Cardiac fibroblast (primary cell): ENCODE data around the gene CCDC83.
"Not testable (repeated sequence)": the region's sequence is repeated elsewhere in the genome, so short reads cannot be mapped to it uniquely, and the experiment has no call there.

ENCODE experiments used
- DNase-seq, 2 donors: peaks; one replicate each; pipeline versions ENCODE4 v3.0.0 to v3.0.0-alpha.2; 2010; ENCODE audit warnings: low read depth in 2 of 2
- H3K4me3 ChIP-seq, 2 donors: replicated peaks in 1 of 2; 1 replicate in 1 of 2; 2 replicates in 1 of 2; pipeline ENCODE4 v1.5.1; 2011; ENCODE audit warnings: low read depth in 2 of 2, low read length in 2 of 2, mild to moderate bottlenecking in 2 of 2, moderate library complexity in 1 of 2
- TF ChIP-seq, protein P1 (sequence below): IDR thresholded peaks from one replicate; pipeline ENCODE4 v1.5.1; 2011; ENCODE audit warnings: low read depth, mild to moderate bottlenecking, low read length, inconsistent platforms

CCDC83 gene

DNA sequence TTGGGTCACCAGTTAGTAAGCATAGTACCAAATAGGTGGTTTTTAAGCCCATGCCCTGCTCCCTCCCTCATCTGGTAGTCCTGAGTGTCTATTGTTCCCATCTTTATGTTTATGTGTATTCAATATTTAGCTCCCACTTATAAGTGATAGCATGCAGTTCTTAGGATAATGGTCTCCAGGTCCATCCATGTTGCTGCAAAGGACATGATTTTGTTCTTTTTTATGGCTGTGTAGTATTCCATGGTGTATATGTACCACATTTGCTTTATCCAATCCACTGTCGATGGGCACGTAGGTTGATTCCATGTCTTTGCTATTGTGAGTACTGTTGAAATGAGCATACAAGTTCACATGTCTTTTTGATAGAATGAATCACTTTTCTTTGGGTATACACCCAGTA, 26.0 kb upstream of the CCDC83 start:
- TF ChIP-seq, protein P1, sequence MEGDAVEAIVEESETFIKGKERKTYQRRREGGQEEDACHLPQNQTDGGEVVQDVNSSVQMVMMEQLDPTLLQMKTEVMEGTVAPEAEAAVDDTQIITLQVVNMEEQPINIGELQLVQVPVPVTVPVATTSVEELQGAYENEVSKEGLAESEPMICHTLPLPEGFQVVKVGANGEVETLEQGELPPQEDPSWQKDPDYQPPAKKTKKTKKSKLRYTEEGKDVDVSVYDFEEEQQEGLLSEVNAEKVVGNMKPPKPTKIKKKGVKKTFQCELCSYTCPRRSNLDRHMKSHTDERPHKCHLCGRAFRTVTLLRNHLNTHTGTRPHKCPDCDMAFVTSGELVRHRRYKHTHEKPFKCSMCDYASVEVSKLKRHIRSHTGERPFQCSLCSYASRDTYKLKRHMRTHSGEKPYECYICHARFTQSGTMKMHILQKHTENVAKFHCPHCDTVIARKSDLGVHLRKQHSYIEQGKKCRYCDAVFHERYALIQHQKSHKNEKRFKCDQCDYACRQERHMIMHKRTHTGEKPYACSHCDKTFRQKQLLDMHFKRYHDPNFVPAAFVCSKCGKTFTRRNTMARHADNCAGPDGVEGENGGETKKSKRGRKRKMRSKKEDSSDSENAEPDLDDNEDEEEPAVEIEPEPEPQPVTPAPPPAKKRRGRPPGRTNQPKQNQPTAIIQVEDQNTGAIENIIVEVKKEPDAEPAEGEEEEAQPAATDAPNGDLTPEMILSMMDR: no peak
- no peak overlapping the region for H3K4me3 ChIP-seq
- no peak for DNase-seq

DNA sequence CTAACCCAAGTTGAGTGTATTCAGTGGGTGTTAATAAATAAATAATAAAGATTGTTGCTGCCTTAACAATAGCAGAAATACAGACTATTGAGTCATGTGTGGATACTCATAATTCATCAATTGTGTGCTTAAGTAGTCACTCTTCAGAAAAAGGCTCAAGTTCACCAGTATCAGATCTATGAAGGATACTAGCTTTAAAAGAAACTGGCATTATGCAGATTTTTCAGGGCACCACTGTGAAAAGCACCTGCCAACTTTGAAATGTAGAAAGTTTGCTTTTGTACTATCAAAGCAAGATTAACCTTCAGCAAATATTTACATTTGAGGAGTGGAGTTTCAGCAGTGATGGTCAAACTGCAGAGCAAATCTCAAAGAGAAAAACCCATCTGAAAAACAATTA, 24.1 kb upstream of the CCDC83 start:
- no peak overlapping the region for H3K4me3 ChIP-seq

DNA sequence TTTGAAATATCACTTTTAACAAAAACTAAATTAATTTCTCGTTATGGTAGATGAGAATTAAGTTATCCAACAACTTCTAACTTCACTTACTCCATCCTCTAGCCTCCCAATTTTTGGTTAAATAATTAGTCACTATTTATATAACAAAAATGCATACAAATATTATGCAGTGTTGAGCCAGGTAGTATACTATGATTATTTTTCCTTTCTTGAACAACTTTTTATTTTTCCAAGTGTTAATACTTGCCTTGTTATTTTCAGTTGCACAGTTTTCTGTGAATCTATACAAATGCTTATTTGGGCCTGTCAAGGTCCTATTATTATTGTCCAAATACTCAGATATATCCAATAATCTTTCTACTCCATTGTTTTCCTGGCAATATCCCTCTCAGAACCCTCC, 19.9 kb upstream of the CCDC83 start:
- TF ChIP-seq, protein P1: no peak
- DNase-seq: no peak
- no peak overlapping the region for H3K4me3 ChIP-seq

More for the DNA sequence above, 24.1 kb upstream of the CCDC83 start:
- TF ChIP-seq, protein P1: no peak
- no peak for DNase-seq

DNA sequence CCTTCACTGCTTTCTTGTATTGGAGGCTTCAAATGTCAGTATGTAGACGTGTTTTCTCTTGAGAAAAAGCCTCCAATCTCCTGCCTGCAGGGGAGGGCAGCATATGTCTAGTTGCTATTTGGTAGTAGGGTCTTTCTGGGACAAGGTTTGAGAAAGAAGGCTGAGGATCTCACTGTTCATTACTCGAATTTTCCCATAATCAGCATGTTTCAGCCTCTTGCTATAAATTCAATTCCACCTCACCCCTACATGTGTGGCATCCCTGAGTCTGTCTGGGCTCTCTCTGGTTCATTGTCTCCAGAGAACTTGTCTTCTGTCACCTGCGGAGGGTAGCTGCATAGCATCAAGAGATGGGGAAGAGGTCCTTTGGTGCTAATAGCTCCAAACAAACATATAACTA, 19.5 kb upstream of the CCDC83 start:
- TF ChIP-seq, protein P1: no peak
- DNase-seq: no peak
- H3K4me3 ChIP-seq: no peak overlapping the region

DNA sequence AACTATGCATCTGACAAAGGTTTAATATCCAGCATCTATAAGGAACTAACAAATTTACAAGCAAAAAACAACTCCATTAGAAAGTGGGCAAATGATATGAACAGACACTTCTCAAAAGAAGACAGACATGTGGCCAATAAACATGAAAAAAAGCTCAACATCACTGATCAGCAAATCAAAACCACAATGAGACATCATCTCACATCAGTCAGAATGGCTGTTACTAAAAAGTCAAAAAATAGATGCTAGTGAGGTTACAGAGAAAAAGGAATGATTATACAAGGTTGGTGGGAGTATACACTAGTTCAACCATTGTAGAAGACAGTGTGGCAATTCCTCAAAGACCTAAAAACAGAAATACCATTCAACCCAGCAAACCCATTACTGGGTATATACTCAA, 14.3 kb upstream of the CCDC83 start:
- H3K4me3 ChIP-seq: not testable (repeated sequence)

DNA sequence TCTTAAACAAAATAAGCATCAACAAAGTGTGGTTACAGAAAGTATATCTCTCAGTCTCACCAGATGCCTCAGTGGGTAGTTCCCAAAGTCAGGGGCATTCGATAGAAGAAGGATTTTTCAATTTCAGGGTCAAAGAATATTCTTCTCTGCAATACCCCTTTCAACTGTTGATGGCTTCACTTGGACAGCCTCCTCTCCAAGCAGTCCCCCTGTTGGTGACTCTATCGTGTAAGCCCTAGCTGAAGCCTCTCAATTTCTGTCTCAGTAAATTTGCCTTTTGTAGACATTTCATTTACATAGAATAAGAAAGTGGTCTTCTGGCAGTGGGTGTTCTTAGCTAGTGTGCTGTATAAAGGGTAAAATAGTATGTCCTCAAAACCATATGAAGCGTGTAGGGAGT, 11.3 kb upstream of the CCDC83 start:
- DNase-seq: no peak
- TF ChIP-seq, protein P1: peak; percentile 1
- no peak overlapping the region for H3K4me3 ChIP-seq

More for the DNA sequence above, 14.3 kb upstream of the CCDC83 start:
- not testable (repeated sequence) for DNase-seq

DNA sequence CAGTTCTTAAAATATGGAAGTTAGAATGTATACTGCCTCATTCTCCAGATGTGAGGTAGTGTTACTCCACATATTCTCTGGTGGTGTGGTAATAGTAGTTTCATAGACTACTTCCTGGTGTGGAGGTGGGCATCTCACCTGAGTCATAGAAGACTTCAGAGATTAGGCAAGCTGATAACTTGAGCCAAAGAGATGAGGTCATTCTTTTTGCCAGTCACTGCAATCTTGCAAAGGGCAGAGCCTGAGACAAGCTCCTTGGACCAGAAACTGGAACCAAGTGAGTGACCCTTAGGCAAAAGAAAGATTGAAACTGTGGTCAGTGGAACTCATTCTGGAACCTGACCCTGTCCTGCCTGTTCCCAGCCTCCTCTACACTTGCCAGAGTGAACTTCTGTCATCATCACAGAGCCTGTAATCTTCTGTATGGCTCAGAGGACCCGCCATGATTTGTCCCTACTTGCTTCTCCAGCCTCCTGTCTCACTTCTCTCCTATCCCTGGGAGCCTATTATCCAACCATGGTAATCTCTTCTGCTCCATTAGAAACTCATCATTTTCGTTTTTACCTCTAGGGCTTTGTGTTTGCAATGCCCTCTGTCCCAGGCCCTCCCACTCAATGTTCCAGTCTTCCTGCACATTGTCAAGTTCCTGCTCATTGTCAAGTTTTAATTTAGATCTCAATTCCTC, 10.6 kb upstream of the CCDC83 start:
- H3K4me3 ChIP-seq: no peak overlapping the region
- TF ChIP-seq, protein P1: no peak
- peak in 1 of 2 donors; percentile 65 for DNase-seq
